HG02884 (cell line): Measurements from ENCODE around the gene MSI2.
"Not testable (repeated sequence)": the region's sequence is repeated elsewhere in the genome, so short reads cannot be mapped to it uniquely, and the experiment has no call there.

Experiments
- ATAC-seq: cut with Tn5 transposase; IDR thresholded peaks from one replicate; pipeline ENCODE4 v1.9.1; 2021; ENCODE audit warnings: mild to moderate bottlenecking, moderate library complexity; ENCODE audit not compliant: unreplicated experiment

MSI2 gene

DNA sequence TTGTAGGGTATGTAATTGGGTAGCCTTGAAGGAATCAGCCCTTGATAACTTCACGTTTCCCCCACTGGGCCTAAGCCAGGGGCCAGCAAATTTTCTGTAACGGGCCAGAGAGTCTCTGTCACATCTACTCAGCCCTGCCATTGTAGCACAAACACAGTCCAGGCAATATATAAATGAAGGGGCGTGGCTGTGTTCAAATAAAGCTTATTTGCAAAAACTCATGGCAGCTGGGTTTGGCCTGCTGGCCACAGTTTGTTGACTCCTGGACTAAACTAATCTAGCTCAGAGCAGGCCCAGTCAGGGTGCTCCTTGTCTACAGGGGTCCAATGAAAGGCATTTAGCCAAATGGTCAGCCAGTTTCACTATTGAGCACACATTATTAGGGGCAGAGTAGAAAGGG is 347.2 kb downstream of the MSI2 start:
- no peak for ATAC-seq

DNA sequence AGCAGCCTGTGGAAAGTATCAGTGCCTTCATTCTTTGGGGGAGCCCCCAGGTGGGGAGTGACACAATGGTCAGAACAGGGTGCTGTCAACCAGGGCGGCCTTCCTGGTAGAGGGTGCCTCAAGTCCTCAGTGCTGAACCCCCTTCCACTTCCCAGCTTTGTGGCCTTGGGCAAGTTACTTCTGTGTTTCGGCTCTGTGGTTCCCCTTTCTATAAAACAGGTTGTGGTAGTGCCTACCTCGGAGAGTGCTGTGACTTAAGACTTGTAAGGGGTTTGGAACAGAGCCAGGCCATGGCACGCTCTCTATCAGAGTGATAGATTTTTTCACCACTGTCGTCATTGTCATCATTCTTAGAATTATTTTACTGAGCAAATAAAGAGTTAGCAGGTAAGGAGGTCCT is 347.7 kb downstream of the MSI2 start:
- no peak for ATAC-seq

- peak; percentile 64 for ATAC-seq
These were observed 348.7 kb downstream of the MSI2 start for GRCh38 chr17:57604771-57605674.

GRCh38 chr17:57605675-57606105 is 349.4 kb downstream of the MSI2 start:
- peak; percentile 25 for ATAC-seq

GRCh38 chr17:57606111-57606875 is 350.0 kb downstream of the MSI2 start:
- no peak for ATAC-seq

- ATAC-seq, result no peak
These were observed 351.3 kb downstream of the MSI2 start for GRCh38 chr17:57607553-57608120.

GRCh38 chr17:57608369-57609124 is 352.2 kb downstream of the MSI2 start:
- no peak for ATAC-seq

DNA sequence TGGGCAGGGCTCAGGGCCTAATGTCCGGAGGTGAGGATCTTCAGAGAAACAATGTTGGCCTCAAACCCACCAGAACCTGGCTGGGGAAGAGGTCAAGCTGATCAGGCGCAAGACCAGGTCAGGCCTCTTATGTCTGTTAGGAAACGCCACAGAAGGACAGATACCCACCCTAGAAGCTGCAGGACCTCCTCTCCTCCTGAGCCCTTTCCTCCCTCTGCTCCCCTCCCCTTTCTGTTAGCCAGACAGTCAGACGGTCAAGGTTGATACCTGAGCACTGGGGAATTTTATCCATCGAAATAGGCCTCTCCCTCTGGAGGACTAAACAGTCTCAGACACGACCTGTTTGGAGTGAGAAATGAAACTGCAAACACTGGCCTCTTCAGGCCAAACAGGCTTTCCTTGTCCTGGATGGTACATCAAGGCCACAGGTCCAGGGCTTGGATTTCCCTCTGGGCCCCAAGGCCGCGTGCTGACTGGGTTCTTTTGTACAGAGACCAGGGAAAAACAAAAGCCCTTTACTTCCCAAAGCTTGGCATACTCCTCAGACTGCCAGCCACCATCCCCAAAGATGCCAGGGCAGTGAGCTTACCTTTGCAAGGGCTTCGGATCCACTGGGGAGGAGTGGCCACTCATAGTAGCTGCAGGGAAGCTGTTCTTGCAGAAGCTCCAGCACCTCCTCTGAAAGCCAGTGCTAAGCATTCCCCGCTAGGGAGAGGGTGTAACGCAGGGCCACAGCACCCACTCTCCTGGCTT is 353.0 kb downstream of the MSI2 start:
- ATAC-seq, result no peak

- ATAC-seq, result no peak
These were observed 353.6 kb downstream of the MSI2 start for GRCh38 chr17:57609878-57610270.

GRCh38 chr17:57612202-57613071 is 356.1 kb downstream of the MSI2 start:
- ATAC-seq, result no peak

DNA sequence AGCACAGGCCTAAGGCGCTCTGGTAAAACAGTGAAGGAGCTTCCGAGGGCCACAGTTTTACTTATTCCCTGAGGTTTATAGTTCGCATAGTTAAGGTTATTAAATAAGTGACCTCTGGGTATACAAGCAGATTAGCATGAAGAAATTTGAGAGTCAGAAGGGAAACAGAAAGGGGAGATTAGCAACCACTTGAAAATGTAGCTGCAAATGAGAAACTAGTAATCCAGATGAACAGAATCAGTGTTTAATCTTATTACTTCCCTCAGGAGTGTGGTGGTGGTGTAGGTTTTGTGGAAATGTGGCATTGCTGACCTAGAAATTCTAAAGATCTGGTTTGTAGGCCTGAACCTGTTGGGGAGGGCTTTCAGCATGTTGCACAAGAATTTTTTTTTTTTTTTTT is 358.4 kb downstream of the MSI2 start:
- no peak for ATAC-seq

- ATAC-seq, result no peak
These were observed 359.8 kb downstream of the MSI2 start for GRCh38 chr17:57615836-57616757.

- no peak for ATAC-seq
These were observed 360.9 kb downstream of the MSI2 start for GRCh38 chr17:57617218-57617617.

- ATAC-seq, result no peak
These were observed 363.0 kb downstream of the MSI2 start for GRCh38 chr17:57619061-57619937.

DNA sequence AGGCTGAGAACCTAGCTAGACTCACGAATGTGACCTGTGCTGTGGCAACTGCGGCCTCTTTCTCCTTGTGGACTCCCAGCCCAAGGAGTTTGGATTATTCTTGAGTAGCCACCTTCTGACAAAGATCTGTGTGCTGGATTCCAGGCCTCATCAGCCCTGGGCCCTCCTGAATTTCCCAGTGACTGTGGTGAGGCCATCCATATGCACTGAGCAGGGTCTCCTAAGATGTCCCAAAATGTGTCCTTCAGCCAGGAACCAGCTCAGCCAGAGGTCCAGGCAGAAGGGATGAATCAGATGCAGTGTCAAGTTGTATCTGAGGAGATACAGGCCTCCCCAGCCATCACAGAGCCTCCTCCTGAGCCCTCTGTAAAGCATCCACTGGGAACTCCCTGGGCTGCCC is 364.3 kb downstream of the MSI2 start:
- no peak for ATAC-seq

- ATAC-seq, result not testable (repeated sequence)
These were observed 365.5 kb downstream of the MSI2 start for GRCh38 chr17:57621791-57622190.

GRCh38 chr17:57622306-57622682 is 366.0 kb downstream of the MSI2 start:
- ATAC-seq, result no peak
